H1 (cell line): Measurements from ENCODE around the gene NHLRC2. TPM values are rescaled to one million over a fixed set of nuclear protein-coding genes. Genes with fewer than 3 reads are reported as not detected.

Source experiments
- CTCF ChIA-PET: fragments of 300-600 bp; sonication (Branson Sonifier 250); formaldehyde crosslinking; loops from one replicate; lab custom pipeline; 2021; ENCODE audit not compliant: partially characterized antibody; lab: Charles Lee
- POLR2A ChIA-PET: fragments of 300-600 bp; sonication (Branson Sonifier 250); formaldehyde crosslinking; loops from one replicate; lab custom pipeline; 2021; ENCODE audit warnings: inconsistent platforms; ENCODE audit not compliant: partially characterized antibody; lab: Charles Lee
- DNase-seq, 2 experiments: peaks; one replicate each; pipeline versions ENCODE4 v3.0.0 to v3.0.0-alpha.2; 2010 to 2022; ENCODE audit warnings: low spot score in 2 of 2, low read depth in 1 of 2, mixed read lengths in 1 of 2
- FAIRE-seq: peaks from 2 replicates; lab custom pipeline; 2011; peaks lifted over from hg19 to GRCh38; lab: Jason Lieb, UNC
- H2AFZ ChIP-seq: 2 replicates; pipeline ENCODE4 v1.8.1; 2012; ENCODE audit warnings: low read length, inconsistent platforms
- H2AK5ac ChIP-seq: 2 replicates; pipeline ENCODE4 v1.6.1; 2013; ENCODE audit warnings: low read depth, low read length
- H2BK120ac ChIP-seq: replicated peaks from 2 replicates; pipeline ENCODE3; 2013; ENCODE audit warnings: low read depth, low read length, inconsistent platforms
- H2BK12ac ChIP-seq: 2 replicates; pipeline ENCODE4 v1.6.1; 2013; ENCODE audit warnings: low read depth, low read length
- H2BK15ac ChIP-seq: 2 replicates; pipeline ENCODE4 v1.6.1; 2013; ENCODE audit warnings: low read length
- H2BK20ac ChIP-seq: 2 replicates; pipeline ENCODE4 v1.6.1; 2013; ENCODE audit warnings: low read length
- H2BK5ac ChIP-seq: 2 replicates; pipeline ENCODE4 v1.6.1; 2013; ENCODE audit warnings: low read depth, low read length
- H3K14ac ChIP-seq: 2 replicates; pipeline ENCODE4 v1.6.1; 2013; ENCODE audit warnings: inconsistent platforms; ENCODE audit not compliant: insufficient read length
- H3K18ac ChIP-seq: 2 replicates; pipeline ENCODE4 v1.6.1; 2013; ENCODE audit warnings: low read length; ENCODE audit errors: extremely low read depth
- H3K23ac ChIP-seq: 2 replicates; pipeline ENCODE4 v1.6.1; 2013; ENCODE audit warnings: inconsistent platforms; ENCODE audit not compliant: insufficient read length
- H3K23me2 ChIP-seq: 2 replicates; pipeline ENCODE4 v1.6.1; 2013; ENCODE audit warnings: low read depth, low read length
- H3K27ac ChIP-seq: 2 replicates; pipeline ENCODE4 v1.6.1; 2011; ENCODE audit warnings: low read depth, low read length, inconsistent platforms
- H3K27me3 ChIP-seq, 4 experiments: replicated peaks in 1 of 4; 1 replicate in 1 of 4; 2 replicates in 3 of 4; pipeline versions ENCODE4 v1.6.1 to v1.8.1; 2011 to 2013; ENCODE audit warnings: low read length in 3 of 4, mild to moderate bottlenecking in 3 of 4, inconsistent platforms in 2 of 4, mixed read lengths in 2 of 4, moderate library complexity in 1 of 4; ENCODE audit not compliant: control insufficient read depth in 3 of 4, insufficient read depth in 3 of 4; ENCODE audit errors: extremely low read depth in 1 of 4
- H3K36me3 ChIP-seq, 4 experiments: 2 replicates each; pipeline versions ENCODE4 v1.6.1 to v1.8.1; 2011 to 2013; ENCODE audit warnings: mild to moderate bottlenecking in 4 of 4, low read length in 3 of 4, moderate library complexity in 2 of 4, control low read depth in 1 of 4, inconsistent platforms in 1 of 4; ENCODE audit not compliant: insufficient read depth in 4 of 4, control insufficient read depth in 2 of 4
- H3K4ac ChIP-seq: replicated peaks from 2 replicates; pipeline ENCODE3; 2013; ENCODE audit warnings: low read length, low read depth, mixed read lengths, inconsistent platforms; ENCODE audit not compliant: insufficient read length
- H3K4me1 ChIP-seq, 4 experiments: replicated peaks in 1 of 4; 1 replicate in 1 of 4; 2 replicates in 3 of 4; pipeline versions ENCODE4 v1.6.1 to v1.8.1; 2011 to 2013; ENCODE audit warnings: low read length in 3 of 4, inconsistent platforms in 2 of 4, mixed read lengths in 1 of 4; ENCODE audit not compliant: insufficient read depth in 4 of 4, control insufficient read depth in 3 of 4
- H3K4me2 ChIP-seq, 2 experiments: 2 replicates each; pipeline versions ENCODE4 v1.6.1 to v1.8.1; 2011 to 2013; ENCODE audit warnings: low read depth in 2 of 2, low read length in 2 of 2, control low read depth in 1 of 2, inconsistent platforms in 1 of 2, mild to moderate bottlenecking in 1 of 2; ENCODE audit not compliant: insufficient read depth in 1 of 2
- H3K4me3 ChIP-seq, 4 experiments: fragments of 200-600, 300-600 bp in 1 of 4; sonication (generic), shearing (Covaris generic), sonication (Bioruptor Twin) in 1 of 4; 2 replicates each; pipeline versions ENCODE4 v1.5.1 to v1.8.1; 2011 to 2016; ENCODE audit warnings: low read length in 4 of 4, low read depth in 3 of 4, control low read depth in 2 of 4, inconsistent platforms in 2 of 4, mild to moderate bottlenecking in 2 of 4, mixed read lengths in 1 of 4, moderate library complexity in 1 of 4; ENCODE audit not compliant: insufficient read depth in 2 of 4; ENCODE audit errors: extremely low read depth in 1 of 4
- H3K56ac ChIP-seq: replicated peaks from 2 replicates; pipeline ENCODE3; 2013; ENCODE audit warnings: low read depth, mild to moderate bottlenecking, mixed read lengths, low read length, inconsistent platforms; ENCODE audit not compliant: insufficient read length
- H3K79me1 ChIP-seq: 2 replicates; pipeline ENCODE4 v1.6.1; 2013; ENCODE audit warnings: low read depth, low read length, control low read depth
- H3K79me2 ChIP-seq, 2 experiments: 2 replicates each; pipeline versions ENCODE4 v1.6.1 to v1.8.1; 2012 to 2013; ENCODE audit warnings: low read length in 2 of 2, mild to moderate bottlenecking in 2 of 2, inconsistent platforms in 1 of 2; ENCODE audit not compliant: insufficient read depth in 2 of 2, control insufficient read depth in 1 of 2
- H3K9ac ChIP-seq, 4 experiments: replicated peaks in 1 of 4; 1 replicate in 1 of 4; 2 replicates in 3 of 4; pipeline versions ENCODE4 v1.6.1 to v1.8.1; 2011 to 2013; ENCODE audit warnings: low read depth in 3 of 4, low read length in 3 of 4, control low read depth in 2 of 4, mild to moderate bottlenecking in 2 of 4, moderate library complexity in 2 of 4, inconsistent platforms in 1 of 4; ENCODE audit errors: extremely low read depth in 1 of 4
- H3K9me3 ChIP-seq, 2 experiments: 2 replicates each; pipeline versions ENCODE4 v1.6.1 to v1.8.1; 2012 to 2013; ENCODE audit warnings: mild to moderate bottlenecking in 2 of 2, moderate library complexity in 2 of 2, control low read depth in 1 of 2, inconsistent platforms in 1 of 2, low read depth in 1 of 2, low read length in 1 of 2, mixed read lengths in 1 of 2; ENCODE audit not compliant: insufficient read depth in 2 of 2
- H4K20me1 ChIP-seq, 2 experiments: replicated peaks in 1 of 2; 2 replicates each; pipeline versions ENCODE3 to v1.8.1; 2011 to 2013; ENCODE audit warnings: inconsistent platforms in 2 of 2, low read length in 2 of 2, mild to moderate bottlenecking in 1 of 2; ENCODE audit not compliant: insufficient read depth in 2 of 2, control insufficient read depth in 1 of 2
- H4K5ac ChIP-seq: 2 replicates; pipeline ENCODE4 v1.6.1; 2013; ENCODE audit warnings: low read length, low read depth, mixed read lengths, inconsistent platforms; ENCODE audit not compliant: insufficient read length
- H4K8ac ChIP-seq: 2 replicates; pipeline ENCODE4 v1.8.0; 2013; ENCODE audit warnings: mild to moderate bottlenecking, moderate library complexity, low read length, inconsistent platforms; ENCODE audit not compliant: insufficient read depth; ENCODE audit errors: extremely low read depth
- H4K91ac ChIP-seq: replicated peaks from 2 replicates; pipeline ENCODE3; 2013; ENCODE audit warnings: low read length, mixed read lengths, inconsistent platforms; ENCODE audit not compliant: insufficient read length
- BACH1 ChIP-seq: IDR thresholded peaks from 2 replicates; pipeline ENCODE4 v1.6.1; 2012; ENCODE audit warnings: low read length, improper control_type of control experiment
- CBX8 ChIP-seq: fragments of 300-800, 300-1000 bp; sonication (generic); IDR thresholded peaks from 2 replicates; pipeline ENCODE4 v1.7.1; 2016; ENCODE audit warnings: low read depth, low read length, borderline replicate concordance
- GABPA ChIP-seq: IDR thresholded peaks from 2 replicates; pipeline ENCODE4 v1.6.1; 2011; ENCODE audit warnings: mild to moderate bottlenecking, low read length, moderate library complexity, borderline replicate concordance; ENCODE audit not compliant: insufficient read depth
- GTF2F1 ChIP-seq: IDR thresholded peaks from 2 replicates; pipeline ENCODE4 v1.6.1; 2012; ENCODE audit warnings: low read depth, low read length, improper control_type of control experiment, borderline replicate concordance
- HDAC2 ChIP-seq, 2 experiments: fragments of 300-600 bp in 1 of 2; sonication (generic) in 1 of 2; IDR thresholded peaks; 2 replicates each; pipeline ENCODE4 v1.6.1; 2011 to 2012; ENCODE audit warnings: low read depth in 2 of 2, low read length in 2 of 2, mild to moderate bottlenecking in 2 of 2, moderate library complexity in 2 of 2, borderline replicate concordance in 1 of 2, inconsistent platforms in 1 of 2
- MAFK ChIP-seq: IDR thresholded peaks from 2 replicates; pipeline ENCODE4 v1.6.1; 2012; ENCODE audit warnings: low read depth, mild to moderate bottlenecking, improper control_type of control experiment, low read length
- NANOG ChIP-seq: IDR thresholded peaks from 2 replicates; pipeline ENCODE4 v1.6.1; 2011; ENCODE audit warnings: low read length, low read depth, mild to moderate bottlenecking, inconsistent platforms; ENCODE audit not compliant: insufficient read depth, poor library complexity, severe bottlenecking
- PHF8 ChIP-seq: fragments of 200-600 bp; sonication (generic); conservative IDR thresholded peaks from 2 replicates; pipeline ENCODE4 v1.7.1; 2012; ENCODE audit warnings: low read depth, mild to moderate bottlenecking, inconsistent platforms, low read length, moderate library complexity
- POLR2A ChIP-seq, 2 experiments: IDR thresholded peaks; 1 replicate in 1 of 2; 2 replicates in 1 of 2; pipeline ENCODE4 v1.6.1; 2011; ENCODE audit warnings: low read depth in 2 of 2, low read length in 2 of 2, mild to moderate bottlenecking in 2 of 2; ENCODE audit errors: control extremely low read depth in 1 of 2
- SP1 ChIP-seq: IDR thresholded peaks from 2 replicates; pipeline ENCODE4 v1.6.1; 2011; ENCODE audit warnings: low read depth, low read length
- SUZ12 ChIP-seq: fragments of 200-600 bp; sonication (generic); IDR thresholded peaks from 2 replicates; pipeline ENCODE4 v1.6.1; 2012; ENCODE audit warnings: mild to moderate bottlenecking, inconsistent platforms, low read length, moderate library complexity, mixed read lengths
- TAF7 ChIP-seq: optimal IDR thresholded peaks from 2 replicates; pipeline ENCODE3; 2011; ENCODE audit warnings: low read depth, mild to moderate bottlenecking, inconsistent platforms, low read length, moderate library complexity, borderline replicate concordance
- TCF12 ChIP-seq: IDR thresholded peaks from 2 replicates; pipeline ENCODE4 v1.6.1; 2011; ENCODE audit warnings: low read depth, mild to moderate bottlenecking, low read length
- TEAD4 ChIP-seq: IDR thresholded peaks from 2 replicates; pipeline ENCODE4 v1.6.1; 2012; ENCODE audit warnings: low read depth, low read length, inconsistent platforms, mixed read lengths
- YY1 ChIP-seq: IDR thresholded peaks from 2 replicates; pipeline ENCODE4 v1.6.1; 2011; ENCODE audit warnings: low read depth, mild to moderate bottlenecking, low read length
- WGBS, 2 experiments: shearing (Covaris generic) in 1 of 2; methylation state at CpG; one replicate each; pipeline versions ENCODE4 v1.1.6 to v1.1.7; 2013 to 2015; ENCODE audit warnings: low lambda C conversion rate in 2 of 2, mixed read lengths in 2 of 2, inconsistent platforms in 1 of 2, low coverage in 1 of 2, missing lambda C conversion rate in 1 of 2; ENCODE audit not compliant: insufficient replicate concordance in 2 of 2, insufficient coverage in 1 of 2, insufficient read length in 1 of 2; ENCODE audit errors: extremely low coverage in 1 of 2, missing lambda C conversion rate in 1 of 2; 5-methylcytosine and 5-hydroxymethylcytosine counted together
- polyA plus RNA-seq, 7 experiments: library from polyadenylated mRNA; depleted of rRNA in 3 of 7; stranded (reverse) in 5 of 7; unstranded in 2 of 7; fragments of >200 nt in 5 of 7; fragments of 200-250 nt in 2 of 7; gene quantifications; 1 replicate in 5 of 7; 2 replicates in 1 of 7; 4 replicates in 1 of 7; pipeline versions ENCODE4 v1.2.1 to v1.2.3, GENCODE V29; 2011 to 2013; ENCODE audit warnings: missing spikeins in 2 of 7, mixed read lengths in 2 of 7
- total RNA-seq: library from RNA; stranded (reverse); fragmentation: NEBNext Ultra II Directional; extraction: Animal tissue kit (Norgen Biotek cat#: 25700); gene quantifications from 2 replicates; pipeline ENCODE4 v1.2.1, GENCODE V29; 2021

The NHLRC2 gene
- total and polyA plus RNA-seq, 2 of the 8 experiments (the other 6 are each of a cell fraction or from before 2014, with no cell fraction given): 4.9 to 25.6 TPM

- Histone ChIP-seq H3K14ac (no peak overlapping the region), H2BK120ac (no peak overlapping the region), H4K20me1 (peaks cover 0 to 2% of the 10 kb centered on the region in 2 experiments), H3K27ac (no peak overlapping the region), H2BK20ac (no peak overlapping the region), H3K36me3 (peaks cover 0 to 11% (median 4%) of the 10 kb centered on the region in 4 experiments; a peak in 2 of 8 replicates), H3K4me2 (no peak overlapping the region), H3K9me3 (no peaks in the 10 kb centered on the region), H3K4me1 (no peaks in the 10 kb centered on the region), H3K79me1 (no peaks in the 10 kb centered on the region), H2BK12ac (no peak overlapping the region), H3K4ac (no peak overlapping the region), H4K5ac (no peak overlapping the region), H2AFZ (no peak overlapping the region), H4K8ac (no peak overlapping the region), H4K91ac (no peak overlapping the region), H3K23me2 (no peaks in the 10 kb centered on the region), H2BK5ac (no peak overlapping the region), H3K23ac (no peak overlapping the region), H2AK5ac (no peak overlapping the region), H3K27me3 (no peaks in the 10 kb centered on the region), H3K9ac (no peak overlapping the region), H3K56ac (no peak overlapping the region), H2BK15ac (no peak overlapping the region), H3K79me2 (peaks cover 0 to 4% of the 10 kb centered on the region in 2 experiments; a peak in 2 of 4 replicates), H3K4me3 (no peak overlapping the region), H3K18ac (no peak overlapping the region)
- WGBS, 2 experiments: 86% methylated on average over 4 of the region's 4 CpGs; no CpG with 5 or more reads in 1 of the 2 experiments
- DNase-seq: no peak
- CTCF ChIA-PET: interaction anchor here (1.1 to 1.2 kb wide), 2 partner anchors 17 to 32 kb away, joined by 3 to 4 read pairs; no protein-coding TSS in a partner anchor
- POLR2A ChIA-PET: no interaction called here
- no peak for FAIRE-seq
- TF ChIP-seq HDAC2 (IDR thresholded peaks at IDR 0.05; ENCODE audit: borderline replicate concordance in 1 of 2, low read depth in 2 of 2, low read length in 2 of 2) (no peak), NANOG (no peak), CBX8 (no peak), GTF2F1 (no peak), TEAD4 (no peak), MAFK (no peak), TAF7 (no peak), POLR2A (IDR thresholded peaks at IDR 0.05; ENCODE audit: control extremely low read depth in 1 of 2, low read depth in 2 of 2, low read length in 2 of 2) (no peak), GABPA (no peak), PHF8 (no peak), SUZ12 (no peak), BACH1 (no peak), SP1 (no peak), YY1 (no peak), TCF12 (no peak)
Observed at GRCh38 chr10:113890769-113891168, 36.3 kb downstream of the NHLRC2 start.
